Renal pelvis (tissue), 4 donors: ENCODE results near the gene MCM7. TPM values are rescaled to one million over a fixed set of nuclear protein-coding genes. Genes with fewer than 3 reads are reported as not detected.

Experiments
- DNase-seq: peaks from one replicate; pipeline ENCODE4 v3.0.0-alpha.2; 2013
- polyA plus RNA-seq, 3 donors: library from polyadenylated mRNA; unstranded; fragments of 120-200 nt; gene quantifications; one replicate each; pipeline ENCODE4 v1.2.1, GENCODE V29; 2013; ENCODE audit not compliant: insufficient read length in 3 of 3

Gene MCM7
- polyA plus RNA-seq, 3 donors: 166 to 180 (median 170) TPM

DNA sequence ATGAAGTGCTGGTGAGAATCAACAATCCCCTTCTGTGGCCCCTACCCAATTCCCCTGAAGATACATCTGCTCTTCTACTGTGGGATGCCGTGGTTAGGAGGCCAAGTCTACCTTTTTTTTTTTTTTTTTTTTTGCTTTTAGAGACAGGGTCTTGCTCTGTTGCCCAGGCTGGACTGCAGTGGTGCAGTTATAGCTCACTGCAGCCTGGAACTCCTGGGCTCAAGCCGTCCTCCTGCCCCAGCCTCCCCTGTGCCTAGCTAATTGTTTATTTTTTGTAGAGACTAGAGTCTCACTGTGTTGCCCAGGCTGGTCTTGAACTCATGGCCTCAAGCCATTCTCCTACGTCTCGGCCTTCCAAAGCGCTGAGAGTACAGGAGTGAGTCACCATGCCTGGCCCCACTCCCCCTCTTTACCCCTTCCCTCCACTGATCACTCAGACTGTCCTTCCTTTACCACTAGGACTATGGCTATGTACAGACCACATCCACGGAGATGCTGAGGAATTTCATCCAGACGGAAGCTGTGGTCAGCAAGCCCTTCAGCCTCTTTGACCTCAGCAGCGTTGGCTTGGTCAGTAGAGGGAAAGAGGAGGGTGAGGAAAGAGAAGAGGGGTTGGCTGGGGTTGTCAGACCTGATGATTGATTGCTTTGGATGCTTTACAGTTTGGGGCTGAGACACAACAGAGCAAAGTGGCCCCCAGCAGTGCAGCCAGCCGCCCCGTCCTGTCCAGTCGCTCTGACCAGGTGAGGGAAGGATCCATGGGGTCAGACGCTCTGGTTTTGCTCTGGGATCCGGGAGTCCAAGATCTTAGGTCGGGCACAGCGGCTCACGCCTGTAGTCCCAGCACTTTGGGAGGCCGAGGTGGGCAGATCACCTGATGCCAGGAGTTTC, 2.0 kb upstream of the MCM7 start:
- no peak for DNase-seq

DNA sequence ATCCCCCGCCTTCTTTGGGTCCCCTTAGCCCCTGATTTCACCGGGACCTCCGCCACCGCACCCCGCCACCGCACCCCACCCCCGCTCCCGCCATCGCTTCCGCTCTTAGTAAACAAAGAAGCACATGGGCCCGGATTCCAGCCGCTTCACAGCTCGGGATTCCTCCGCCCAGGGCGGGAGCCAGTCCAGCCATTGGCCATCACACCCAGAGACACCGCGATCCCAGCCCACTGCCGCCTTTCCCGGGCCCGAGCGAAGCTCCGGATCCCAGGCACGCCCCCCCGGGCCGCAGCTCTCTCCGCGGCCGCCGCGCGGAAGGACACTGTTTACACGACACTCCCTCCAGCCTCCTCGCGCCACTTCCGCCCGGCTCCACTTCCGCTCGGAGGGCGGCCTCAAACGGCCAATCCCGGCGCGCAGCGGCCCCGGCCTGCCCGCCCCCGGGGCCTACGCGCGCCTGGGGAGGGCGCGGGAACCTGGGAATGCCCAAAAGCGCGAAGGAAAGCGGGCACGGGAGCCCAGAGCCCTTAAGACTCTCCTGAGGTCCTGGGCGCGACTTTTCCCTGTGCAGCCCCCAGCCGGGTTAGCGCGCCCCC, 679 bp downstream of the MCM7 start:
- DNase-seq: peak; percentile 97

DNA sequence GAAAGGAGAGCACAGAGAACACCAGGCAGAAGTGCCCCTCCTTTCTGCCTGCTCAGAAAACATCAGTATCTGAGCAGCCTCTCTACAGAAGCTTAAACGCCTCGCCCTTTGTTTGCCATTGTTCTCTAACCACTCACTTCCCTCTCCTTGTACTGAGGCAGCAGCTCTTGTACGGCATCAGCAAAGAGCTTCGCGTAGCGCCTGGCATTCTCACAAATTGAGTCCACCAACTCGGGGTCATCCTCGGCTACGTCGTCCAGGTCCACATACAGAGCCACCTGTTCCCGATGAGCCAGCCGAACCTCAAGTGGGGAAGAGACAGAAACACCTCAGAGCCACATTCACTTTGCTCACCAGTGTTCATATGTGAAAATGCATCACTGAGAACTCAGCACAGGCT, 1.7 kb downstream of the MCM7 start:
- no peak for DNase-seq

DNA sequence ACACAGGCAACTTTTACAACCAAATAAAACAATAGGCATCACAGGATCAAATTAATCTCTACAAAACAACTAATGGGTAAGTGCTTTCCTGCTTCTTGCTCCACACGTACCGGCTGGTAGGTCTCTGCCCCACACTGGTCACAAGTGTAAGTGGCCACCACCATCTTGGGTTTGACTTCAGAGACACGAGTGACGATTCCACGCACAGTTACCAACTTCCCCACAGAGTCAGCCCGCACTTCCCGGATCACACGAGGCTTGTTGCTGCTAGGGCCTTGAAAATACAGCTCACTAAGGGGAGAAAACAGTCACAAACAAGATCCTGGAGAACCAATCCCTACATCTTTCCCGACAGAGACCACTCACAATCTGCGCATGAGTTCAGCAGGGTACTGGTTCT, 2.3 kb downstream of the MCM7 start:
- DNase-seq: no peak

DNA sequence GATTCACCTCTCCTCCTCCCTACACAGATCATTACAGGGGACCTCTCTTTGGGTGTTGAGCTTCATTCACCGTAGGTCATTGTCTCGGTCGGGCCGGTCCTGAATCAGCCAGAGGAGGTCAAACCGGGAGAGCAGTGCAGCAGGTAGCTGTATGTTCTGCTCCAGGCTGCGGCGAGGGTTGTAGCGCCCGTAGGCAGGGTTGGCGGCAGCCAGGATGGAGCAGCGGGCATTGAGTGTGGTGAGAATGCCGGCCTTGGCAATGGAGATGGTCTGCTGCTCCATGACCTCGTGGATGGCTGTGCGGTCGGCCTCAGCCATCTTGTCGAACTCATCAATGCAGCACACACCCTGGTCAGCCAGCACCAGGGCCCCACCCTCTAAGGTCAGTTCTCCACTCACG, 5.5 kb downstream of the MCM7 start:
- no peak for DNase-seq

DNA sequence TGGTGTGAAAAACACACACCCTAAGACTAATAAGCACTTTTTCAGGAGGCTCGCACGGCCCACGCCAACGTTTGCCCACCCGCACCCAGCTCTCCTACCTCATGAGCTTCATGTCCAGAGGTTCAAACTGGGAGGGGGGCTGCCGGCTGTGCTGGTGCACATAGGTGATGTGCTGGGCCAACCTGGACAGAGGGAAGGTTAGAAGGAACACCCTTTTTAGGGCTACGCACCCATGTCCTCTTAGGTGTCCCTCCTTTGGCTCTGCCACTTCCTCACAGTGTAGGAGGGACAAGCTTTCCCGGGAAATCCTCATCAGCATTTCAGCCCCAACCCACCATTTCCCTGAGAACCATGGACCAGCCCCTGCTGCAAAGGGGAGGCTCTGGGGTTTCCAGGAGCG, 5.9 kb downstream of the MCM7 start:
- DNase-seq: no peak

DNA sequence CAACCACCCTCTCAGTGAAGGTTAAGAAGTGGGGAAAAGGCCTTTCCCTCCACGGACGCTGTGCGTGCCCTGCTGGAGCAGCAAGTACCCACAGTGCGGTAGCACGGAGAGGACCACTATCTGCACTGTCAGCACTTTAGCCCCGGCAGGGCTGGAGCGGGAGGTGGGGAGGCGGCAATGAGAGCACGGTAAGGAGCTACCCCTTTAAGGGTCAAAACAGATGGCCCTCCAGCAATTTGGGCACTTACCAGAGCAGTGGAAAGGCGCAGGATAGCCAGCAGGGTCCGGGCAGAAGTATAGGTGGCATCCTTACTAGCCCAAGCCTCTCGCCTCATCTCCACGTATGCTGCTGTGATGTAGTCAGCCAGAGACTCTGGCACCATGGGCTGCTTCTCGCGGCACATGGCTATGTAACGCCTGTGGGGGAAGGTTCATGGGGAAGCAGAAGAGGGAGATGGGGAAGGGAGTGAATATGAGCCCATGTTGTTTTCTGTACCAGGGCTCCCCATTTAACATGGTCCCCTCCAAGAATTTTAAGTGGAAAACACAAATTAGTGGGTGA, 7.2 kb downstream of the MCM7 start:
- DNase-seq: no peak

DNA sequence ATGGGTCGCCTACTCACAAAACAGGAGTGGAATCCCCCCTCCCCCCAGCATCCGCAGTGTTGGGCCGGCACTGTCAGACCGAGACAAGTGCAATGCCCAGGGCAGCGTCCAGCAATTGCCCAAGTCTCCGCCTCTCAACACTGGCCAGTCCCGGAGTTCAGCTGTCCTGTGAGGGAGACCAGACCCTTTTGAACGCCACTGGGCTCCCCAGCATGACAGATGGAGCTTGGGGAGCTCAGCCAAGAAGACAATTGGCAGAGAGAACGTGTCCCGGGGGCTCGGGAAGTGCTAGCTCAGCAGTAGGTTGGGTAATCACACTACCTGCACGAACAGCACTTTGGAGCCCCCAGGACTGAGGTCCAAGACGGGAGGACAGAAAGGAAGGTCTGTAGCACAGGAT, 7.7 kb downstream of the MCM7 start:
- DNase-seq: no peak

DNA sequence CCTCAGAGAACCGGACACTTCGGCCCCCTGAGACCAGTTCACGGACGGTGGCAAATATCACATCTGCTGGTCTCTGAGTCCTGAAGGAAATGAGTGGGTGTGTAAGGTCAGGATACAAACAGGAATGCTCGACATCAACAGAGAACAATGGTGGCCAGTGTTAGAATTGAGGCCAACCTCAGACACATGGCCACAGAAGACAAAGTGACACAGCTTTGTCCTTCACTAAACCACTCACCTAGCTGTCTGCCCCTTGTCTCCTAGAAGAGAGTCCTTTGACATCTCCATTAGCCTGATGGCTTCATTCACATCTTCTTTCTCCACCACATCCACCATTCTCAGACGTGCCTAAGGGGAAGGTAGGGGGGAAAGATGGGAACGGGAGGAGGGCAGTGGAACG, 8.1 kb downstream of the MCM7 start:
- no peak for DNase-seq

DNA sequence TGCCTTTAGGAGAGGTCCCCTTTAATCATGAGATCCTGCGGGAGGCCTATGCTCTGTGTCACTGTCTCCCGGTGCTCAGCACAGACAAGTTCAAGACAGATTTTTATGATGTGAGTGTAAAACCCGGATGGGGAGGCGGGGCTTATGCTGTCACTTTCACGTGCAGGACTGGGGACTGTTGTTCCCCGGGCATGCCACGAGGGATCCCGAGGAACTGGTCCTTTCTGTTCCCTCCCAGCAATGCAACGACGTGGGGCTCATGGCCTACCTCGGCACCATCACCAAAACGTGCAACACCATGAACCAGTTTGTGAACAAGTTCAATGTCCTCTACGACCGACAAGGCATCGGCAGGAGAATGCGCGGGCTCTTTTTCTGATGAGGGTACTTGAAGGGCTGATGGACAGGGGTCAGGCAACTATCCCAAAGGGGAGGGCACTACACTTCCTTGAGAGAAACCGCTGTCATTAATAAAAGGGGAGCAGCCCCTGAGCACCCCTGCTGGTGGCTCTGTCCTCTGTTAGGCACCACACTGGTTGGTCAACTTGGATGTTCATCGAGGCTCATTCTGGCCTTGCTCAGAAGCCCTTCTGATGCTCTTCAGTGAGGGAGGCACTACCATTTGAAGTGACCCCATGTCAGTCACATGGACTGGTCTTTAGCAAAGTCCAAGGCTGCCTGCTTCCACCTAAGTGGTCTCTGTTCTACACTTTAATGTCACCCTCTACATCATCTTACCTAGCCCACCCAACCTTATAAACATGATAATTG, 9.6 kb downstream of the MCM7 start:
- no peak for DNase-seq

DNA sequence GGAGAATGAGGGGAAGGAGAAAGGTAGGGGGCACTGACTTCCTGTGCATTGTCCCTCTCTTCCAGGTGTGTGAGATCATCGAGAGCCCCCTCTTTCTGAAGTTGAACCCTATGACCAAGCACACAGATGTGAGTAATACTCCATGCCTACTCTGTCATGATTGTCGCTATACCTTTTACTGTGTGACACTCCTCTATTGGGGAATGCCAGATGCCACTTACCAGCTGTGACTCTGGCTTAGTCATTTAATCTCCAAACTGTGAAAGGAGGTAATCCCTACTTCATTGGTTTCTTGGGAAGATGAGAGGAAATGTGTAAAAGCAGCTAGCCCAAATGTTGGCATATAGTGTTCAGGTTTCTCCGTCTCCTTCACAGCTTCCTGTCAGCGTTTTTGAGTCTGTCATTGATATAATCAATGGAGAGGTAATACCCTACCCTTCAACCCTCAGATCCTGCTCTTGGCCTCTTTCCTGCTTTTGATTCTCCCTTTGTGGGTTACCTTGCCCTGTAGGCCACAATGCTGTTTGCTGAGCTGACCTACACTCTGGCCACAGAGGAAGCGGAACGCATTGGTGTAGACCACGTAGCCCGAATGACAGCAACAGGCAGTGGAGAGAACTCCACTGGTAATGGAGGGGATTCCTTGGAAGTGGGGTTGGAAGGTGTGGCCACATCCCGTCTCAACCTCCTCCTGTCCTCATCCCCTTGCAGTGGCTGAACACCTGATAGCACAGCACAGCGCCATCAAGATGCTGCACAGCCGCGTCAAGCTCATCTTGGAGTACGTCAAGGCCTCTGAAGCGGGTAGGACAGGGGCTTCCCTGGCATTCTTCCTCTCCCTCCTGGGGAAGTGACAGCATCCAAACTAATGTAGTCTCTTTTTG, 10.4 kb downstream of the MCM7 start:
- no peak for DNase-seq

DNA sequence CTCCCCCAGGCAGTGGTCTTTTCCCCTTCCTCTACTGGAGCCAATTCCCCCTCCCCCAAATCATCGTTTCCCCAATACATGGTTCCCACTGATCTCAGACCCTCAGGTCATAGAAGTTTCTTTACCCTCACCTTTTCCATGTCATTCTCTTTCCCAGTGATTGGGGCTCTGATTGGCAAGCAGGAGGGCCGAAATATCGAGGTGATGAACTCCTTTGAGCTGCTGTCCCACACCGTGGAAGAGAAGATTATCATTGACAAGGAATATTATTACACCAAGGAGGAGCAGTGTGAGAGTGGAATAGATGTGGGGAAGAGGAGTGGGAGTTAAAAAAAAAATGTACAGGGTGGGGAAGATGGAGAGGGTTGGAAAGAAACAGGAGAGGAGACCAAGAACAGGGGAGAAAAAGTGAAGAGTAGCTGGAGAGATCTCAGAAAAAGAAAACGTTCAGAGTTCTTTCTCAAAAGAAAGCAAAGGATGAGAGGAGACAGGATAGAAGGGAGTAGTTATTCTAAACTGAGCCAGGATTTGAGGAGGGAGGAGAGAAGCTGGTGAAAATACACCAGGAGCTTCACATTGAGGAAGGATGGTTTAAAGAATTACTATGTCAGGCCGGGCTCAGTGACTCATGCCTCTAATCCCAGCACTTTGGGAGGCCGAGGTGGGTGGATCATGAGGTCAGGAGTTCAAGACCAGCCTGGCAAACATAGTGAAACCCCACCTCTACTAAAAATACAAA, 11.6 kb downstream of the MCM7 start:
- no peak for DNase-seq

DNA sequence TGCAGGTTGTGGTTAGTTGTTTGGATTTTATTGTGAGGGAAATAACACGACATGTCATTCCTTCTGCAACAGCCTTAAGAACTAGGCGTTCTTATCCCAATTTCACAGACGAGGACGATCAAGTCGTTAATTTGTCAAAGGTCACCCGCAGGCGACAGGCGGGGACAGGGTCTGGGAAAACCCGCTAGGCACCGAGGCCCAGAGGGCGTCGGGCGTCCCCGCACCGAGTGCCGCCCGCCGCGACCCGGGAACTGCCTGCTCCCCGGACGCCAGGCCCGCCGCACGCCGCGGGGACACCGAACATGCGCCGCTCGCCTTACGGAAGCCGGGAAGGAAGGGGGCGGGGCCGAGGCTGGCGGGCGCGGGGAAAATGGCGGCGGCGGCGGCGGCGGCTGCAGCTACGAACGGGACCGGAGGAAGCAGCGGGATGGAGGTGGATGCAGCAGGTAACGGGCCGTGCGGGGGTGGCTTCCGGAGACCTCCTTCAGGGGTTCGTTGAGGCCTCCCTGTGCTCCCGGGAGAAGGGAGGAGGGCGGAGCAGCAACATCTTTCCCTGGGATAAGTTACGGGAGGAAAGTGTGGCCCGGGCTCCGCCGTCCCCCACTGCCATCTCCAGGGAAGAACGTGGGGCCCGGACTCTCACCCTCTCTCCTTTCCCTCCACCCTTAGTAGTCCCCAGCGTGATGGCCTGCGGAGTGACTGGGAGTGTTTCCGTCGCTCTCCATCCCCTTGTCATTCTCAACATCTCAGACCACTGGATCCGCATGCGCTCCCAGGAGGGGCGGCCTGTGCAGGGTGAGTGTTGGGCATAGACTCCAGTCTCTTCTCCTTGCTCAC, 12.4 kb downstream of the MCM7 start, which contains the start of gene COPS6:
TSS of gene COPS6 (plus strand) at position 349 of the 837 bp plus-strand sequence. CDS start at position 371, 22 bp downstream.
- DNase-seq: peak; percentile 84

DNA sequence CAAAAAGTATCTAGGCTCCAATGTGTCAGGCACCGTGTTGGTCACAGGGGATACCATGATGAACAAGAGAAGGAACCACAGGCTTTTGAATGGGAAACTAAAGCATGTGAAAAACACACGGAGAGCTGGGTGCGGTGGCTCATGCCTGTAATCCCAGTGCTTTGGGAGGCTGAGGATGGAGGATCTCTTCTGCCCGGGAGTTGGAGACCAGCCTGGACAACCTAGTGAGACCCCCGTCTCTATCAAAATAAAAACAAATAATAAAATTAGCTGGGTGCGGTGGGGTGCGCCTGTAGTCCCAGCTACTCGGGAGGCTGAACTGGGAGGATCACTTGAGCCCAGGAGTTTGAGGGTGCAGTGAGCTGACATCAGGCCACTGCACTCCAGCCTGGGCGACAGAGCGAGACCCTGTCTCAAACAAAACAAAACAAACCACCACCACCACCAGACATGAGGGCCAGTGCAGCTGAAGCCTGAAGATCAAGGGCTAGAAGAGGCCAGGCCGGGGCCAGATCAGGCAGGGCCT, 13.0 kb downstream of the MCM7 start:
- no peak for DNase-seq

DNA sequence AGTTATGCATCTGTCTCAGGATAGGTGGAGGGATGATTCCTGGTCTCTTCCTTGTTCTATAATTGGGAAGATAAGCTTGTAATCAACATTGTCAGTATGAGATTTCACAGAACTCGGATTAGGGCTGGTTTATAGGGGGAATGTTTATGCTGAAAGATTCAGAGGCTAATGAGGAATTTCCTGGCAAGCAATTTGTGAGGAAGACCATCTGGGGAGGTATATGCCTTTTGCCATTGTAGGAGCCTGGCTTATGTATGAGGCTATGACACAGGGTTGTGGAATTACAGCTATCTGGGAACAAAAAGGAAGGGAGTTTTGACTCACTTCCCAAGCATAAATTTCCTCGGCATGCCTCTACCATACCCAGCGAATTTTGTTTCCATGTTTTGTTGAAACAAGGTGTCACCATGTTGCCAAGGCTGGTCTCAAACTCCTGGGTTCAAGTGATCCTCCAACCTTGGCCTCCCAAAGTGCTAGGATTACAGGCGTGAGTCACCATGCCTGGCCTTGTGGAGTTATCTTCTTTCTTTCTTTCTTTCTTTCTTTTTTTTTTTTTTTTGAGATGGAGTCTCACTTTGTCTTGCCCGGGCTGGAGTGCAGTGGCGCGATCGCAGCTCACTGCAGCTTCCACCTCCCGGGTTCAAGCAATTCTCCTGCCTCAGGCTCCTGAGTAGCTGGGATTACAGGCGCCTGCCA, 14.0 kb downstream of the MCM7 start:
- DNase-seq: peak; percentile 62

DNA sequence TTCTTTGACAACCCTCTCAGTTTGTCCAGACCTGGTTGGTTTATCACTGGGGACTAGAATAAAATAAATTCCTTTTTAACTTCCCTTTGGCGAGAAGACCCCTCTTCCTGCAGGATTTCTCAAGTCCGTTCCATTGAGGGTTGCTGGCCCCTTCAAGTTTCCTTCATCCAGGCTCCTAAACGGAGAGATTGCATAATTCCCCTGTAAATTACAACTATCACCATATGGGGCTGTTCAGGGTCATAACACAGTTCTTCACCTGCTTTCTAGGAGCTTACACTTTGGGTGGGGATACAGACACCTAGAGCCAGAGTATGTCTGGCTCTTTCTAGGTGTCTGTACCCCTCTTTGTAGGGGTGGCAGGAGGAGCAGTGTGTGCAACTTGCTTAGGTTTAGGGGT, 15.7 kb downstream of the MCM7 start:
- DNase-seq: no peak

DNA sequence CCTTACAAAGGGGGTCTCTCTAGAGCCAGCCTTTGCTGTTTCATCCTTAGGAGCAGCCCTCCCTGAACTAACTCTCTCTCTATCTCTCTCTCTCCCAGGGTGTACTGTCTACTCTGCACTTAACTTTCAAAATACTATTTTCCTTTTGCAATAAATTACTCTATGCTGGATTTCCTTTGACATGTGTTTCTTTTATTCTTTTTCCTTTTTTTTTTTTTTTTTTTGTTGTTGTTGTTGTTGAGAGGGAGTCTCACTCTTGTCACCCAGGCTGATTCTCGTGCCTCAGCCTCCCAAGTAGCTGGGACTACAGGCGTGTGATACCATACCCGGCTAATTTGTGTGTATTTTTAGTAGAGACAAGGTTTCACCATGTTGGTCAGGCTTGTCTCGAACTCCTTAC, 18.2 kb downstream of the MCM7 start:
- DNase-seq: no peak

DNA sequence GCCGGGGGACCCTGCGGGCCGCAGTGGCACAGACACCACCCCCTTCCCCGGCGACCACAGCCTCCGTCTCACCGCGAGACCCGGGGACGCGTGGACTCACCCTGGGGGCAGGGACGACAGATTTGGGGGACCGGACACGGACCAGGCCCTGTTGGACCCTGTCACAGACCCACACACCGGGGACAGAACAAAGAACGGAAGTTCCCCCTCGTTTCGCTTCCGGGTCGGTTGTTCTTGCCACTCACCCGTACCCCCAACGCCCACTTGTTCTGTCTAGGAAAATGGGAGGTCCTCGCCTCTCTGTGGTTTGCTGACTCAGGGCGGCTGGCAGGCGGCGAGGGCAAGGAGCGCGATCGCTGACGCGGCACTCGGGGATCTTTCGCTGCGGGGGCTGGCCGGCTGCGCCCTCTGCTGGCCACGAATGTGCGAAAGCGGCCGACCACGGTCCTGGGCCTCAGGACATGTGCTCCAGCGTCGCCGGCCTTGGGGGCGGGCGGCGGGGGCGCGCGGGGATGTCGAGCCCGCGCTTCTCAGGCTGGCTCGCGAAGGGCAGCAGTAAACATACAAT, 19.6 kb downstream of the MCM7 start, which contains the start of gene ZNF3:
TSS of gene ZNF3 (minus strand) at position 189 of the 568 bp plus-strand sequence. CDS start 4,366 bp downstream, outside the sequence.
- peak; percentile 99 for DNase-seq
